ENCODE results near the gene RTCB.

Gene RTCB

DNA sequence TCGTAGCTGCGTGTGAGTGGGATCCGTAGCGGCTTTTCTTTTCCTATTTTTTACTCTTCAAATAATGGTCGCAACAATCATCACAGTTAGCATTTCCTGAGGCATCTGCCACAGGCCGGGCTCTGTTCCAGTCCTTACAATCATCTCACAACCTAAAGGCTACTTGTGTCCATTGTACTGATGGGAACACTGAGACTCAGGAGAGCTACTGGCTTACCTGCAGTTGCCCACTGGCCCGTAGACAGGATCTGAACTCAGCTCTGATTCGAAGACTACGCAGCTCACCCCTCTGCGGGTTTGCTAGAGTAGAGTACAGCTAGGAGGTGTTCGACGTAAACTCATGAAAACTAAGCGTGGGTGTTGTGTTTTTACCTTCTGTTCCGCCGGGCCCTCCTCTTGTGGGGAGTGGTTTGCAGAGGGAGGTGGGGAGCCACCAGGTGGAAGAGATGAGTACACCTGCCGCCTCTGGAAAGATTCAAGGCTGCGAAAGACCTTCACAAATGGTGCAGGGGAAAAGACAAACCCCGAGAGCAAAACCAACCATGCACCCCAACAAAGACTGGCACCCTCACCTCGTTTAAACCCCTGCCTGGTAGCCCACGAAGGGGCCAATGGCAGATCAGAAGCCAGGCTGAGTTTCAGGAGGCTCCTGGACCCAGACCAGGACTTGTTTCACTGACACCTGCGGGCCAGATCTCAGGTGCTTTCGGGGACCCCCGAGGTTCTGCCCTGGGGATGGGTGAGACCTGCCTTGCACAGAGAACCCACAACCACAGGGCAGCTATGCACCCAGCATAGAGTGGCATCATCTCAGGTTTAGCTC lies 72.6 kb downstream of the RTCB start:
- DNase-seq = no peak

DNA sequence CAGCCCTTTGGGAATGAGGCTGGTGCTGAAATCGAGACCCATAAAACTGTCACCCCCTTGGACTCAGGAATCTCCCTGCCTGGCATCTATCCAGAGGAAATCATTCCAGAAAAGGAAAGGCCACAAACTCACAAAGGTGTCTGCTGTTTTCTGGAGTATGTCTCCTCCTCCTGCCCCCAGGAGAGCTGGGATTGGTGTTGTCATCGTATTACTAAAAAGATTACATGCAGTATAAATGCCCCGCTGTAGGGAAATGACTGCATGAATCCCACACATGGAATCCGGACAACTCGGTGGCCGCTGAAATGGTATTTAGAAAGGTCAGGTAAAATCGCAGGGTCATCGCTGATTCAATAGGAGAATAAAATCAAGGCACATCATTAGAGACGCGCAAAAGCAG lies 73.3 kb downstream of the RTCB start:
- DNase-seq = no peak

All from anterior cingulate cortex (tissue), 58 donors.